ENCODE data around the gene FAM163A. TPM values are rescaled to one million over a fixed set of nuclear protein-coding genes. Genes with fewer than 3 reads are reported as not detected.

The FAM163A gene
- total RNA-seq, 1 experiment from 2014 or later: not detected

DNA sequence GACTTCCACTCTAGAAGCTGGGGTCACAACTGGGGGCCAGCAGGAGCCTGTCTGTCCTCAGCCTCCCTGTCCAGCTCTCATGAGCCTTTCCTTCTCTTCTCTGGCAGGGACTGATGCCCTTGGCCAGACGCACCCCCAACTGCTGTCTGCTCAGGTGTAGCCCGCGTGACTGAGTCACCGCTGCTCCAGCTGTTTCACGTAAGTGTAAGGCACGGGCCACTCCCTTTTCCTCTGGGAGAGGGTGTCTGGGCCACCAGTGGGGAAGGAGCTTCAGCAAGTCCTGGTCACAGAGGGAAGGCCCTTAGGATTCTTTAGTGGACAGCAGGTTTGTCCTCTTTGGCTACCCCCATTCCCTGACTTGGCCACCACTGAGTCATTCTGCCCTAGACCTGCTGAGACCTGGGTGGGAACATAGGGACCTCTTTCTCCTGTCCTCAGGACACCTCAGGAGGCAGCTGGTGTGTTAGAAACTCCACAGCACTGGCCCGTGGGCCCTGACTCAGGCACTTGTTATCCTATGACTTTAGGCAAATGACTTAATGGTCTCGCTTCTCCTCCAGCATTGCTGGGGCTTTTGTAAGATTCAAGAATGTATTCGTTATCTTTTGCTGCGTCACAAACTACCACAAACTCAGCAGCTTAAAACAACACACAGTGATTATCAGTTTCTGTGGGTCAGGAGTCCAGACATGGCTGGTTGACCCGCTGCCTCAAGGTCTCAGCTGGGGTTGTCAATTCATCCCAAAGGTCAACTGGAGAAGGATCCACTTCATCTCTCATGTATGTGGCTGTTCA lies 64.8 kb downstream of the FAM163A start:
- peaks cover 0 to 13% of the 10 kb centered on the region in 2 experiments; a peak in 2 of 4 replicates for H3K4me1 ChIP-seq (ENCODE audit: control insufficient read depth in 1 of 2, insufficient read depth in 2 of 2, low read length in 2 of 2)
- H3K9me2 ChIP-seq (ENCODE audit: insufficient read depth): no peaks in the 10 kb centered on the region
- no peak overlapping the region for H3K4me3 ChIP-seq (replicated peaks in 1 of 2; ENCODE audit: low read depth in 1 of 2, low read length in 2 of 2)
- no peak overlapping the region for H2AFZ ChIP-seq (ENCODE audit: low read depth, low read length, poor library complexity, severe bottlenecking)
- ChIA-PET POLR2A (no interaction called here), CTCF (interaction anchor here (8.7 kb wide), 1 partner anchor 102 kb away, joined by 479 read pairs; no protein-coding TSS in a partner anchor), RAD21 (ENCODE audit: low non-redundant PET in 1 of 2, low total read pairs in 2 of 2, uncharacterized antibody in 2 of 2, unreplicated experiment in 2 of 2) (no interaction called here)
- H3K36me3 ChIP-seq (ENCODE audit: control insufficient read depth in 1 of 2, insufficient read depth in 2 of 2, low read length in 2 of 2): no peaks in the 10 kb centered on the region
- DNase-seq (ENCODE audit: low read depth, low spot score) (no peak), ATAC-seq (no peak)
- H3K27ac ChIP-seq (ENCODE audit: low read depth, low read length): no peak overlapping the region
- H3K79me2 ChIP-seq (ENCODE audit: insufficient read depth, low read length): no peaks in the 10 kb centered on the region
- BruUV-seq (replicated peaks): no TSS peak
- no peaks in the 10 kb centered on the region for H3K9me3 ChIP-seq (ENCODE audit: control insufficient read depth in 1 of 2, insufficient read depth in 1 of 2, low read depth in 1 of 2, low read length in 2 of 2)
- intact Hi-C loops (cut with micrococcal nuclease): no loop called here
- no peaks in the 10 kb centered on the region for H4K20me1 ChIP-seq (ENCODE audit: insufficient read depth)
- H3K4me2 ChIP-seq (ENCODE audit: low read length): peak overlapping the region; percentile 21; the same call in 1 of the 2 replicates
- no peaks in the 10 kb centered on the region for H3K27me3 ChIP-seq (ENCODE audit: insufficient read depth, low read length)
- TF ChIP-seq, protein P1, sequence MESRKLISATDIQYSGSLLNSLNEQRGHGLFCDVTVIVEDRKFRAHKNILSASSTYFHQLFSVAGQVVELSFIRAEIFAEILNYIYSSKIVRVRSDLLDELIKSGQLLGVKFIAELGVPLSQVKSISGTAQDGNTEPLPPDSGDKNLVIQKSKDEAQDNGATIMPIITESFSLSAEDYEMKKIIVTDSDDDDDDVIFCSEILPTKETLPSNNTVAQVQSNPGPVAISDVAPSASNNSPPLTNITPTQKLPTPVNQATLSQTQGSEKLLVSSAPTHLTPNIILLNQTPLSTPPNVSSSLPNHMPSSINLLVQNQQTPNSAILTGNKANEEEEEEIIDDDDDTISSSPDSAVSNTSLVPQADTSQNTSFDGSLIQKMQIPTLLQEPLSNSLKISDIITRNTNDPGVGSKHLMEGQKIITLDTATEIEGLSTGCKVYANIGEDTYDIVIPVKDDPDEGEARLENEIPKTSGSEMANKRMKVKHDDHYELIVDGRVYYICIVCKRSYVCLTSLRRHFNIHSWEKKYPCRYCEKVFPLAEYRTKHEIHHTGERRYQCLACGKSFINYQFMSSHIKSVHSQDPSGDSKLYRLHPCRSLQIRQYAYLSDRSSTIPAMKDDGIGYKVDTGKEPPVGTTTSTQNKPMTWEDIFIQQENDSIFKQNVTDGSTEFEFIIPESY (IDR thresholded peaks at IDR 0.05; ENCODE audit: extremely low read depth, insufficient replicate concordance, low read length): no peak
- TF ChIP-seq SRF (IDR thresholded peaks at IDR 0.05; ENCODE audit: low read depth) (no peak), EZH2 (IDR thresholded peaks at IDR 0.05) (no peak), FOSL1 (IDR thresholded peaks at IDR 0.05; ENCODE audit: low read depth) (no peak), SP1 (IDR thresholded peaks at IDR 0.05; ENCODE audit: low read depth) (no peak), ELF1 (IDR thresholded peaks at IDR 0.05; ENCODE audit: borderline replicate concordance, low read depth) (no peak), TCF7L2 (IDR thresholded peaks at IDR 0.05; ENCODE audit: borderline replicate concordance, extremely low read depth, insufficient read depth, insufficient read length) (no peak), POLR2A (IDR thresholded peaks at IDR 0.05; ENCODE audit: borderline replicate concordance, extremely low read depth, insufficient read depth, insufficient read length) (no peak), ZNF274 (IDR thresholded peaks at IDR 0.05; ENCODE audit: low read depth, low read length) (no peak), EGR1 (IDR thresholded peaks at IDR 0.05; ENCODE audit: low read depth) (no peak), YY1 (IDR thresholded peaks at IDR 0.05; ENCODE audit: extremely low read depth, insufficient replicate concordance, low read depth, low read length) (no peak), RAD21 (IDR thresholded peaks at IDR 0.05; ENCODE audit: low read depth) (no peak), EZH2phosphoT487 (IDR thresholded peaks at IDR 0.05; ENCODE audit: borderline replicate concordance) (no peak), CEBPB (IDR thresholded peaks at IDR 0.05; ENCODE audit: low read depth) (no peak), POLR2AphosphoS5 (IDR thresholded peaks at IDR 0.05; ENCODE audit: low read depth, low read length) (no peak)
- TF ChIP-seq, protein P2, sequence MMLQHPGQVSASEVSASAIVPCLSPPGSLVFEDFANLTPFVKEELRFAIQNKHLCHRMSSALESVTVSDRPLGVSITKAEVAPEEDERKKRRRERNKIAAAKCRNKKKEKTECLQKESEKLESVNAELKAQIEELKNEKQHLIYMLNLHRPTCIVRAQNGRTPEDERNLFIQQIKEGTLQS (IDR thresholded peaks at IDR 0.05): no peak
- TF ChIP-seq, protein P3, sequence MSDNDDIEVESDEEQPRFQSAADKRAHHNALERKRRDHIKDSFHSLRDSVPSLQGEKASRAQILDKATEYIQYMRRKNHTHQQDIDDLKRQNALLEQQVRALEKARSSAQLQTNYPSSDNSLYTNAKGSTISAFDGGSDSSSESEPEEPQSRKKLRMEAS (IDR thresholded peaks at IDR 0.05): no peak
- TF ChIP-seq, protein P4, sequence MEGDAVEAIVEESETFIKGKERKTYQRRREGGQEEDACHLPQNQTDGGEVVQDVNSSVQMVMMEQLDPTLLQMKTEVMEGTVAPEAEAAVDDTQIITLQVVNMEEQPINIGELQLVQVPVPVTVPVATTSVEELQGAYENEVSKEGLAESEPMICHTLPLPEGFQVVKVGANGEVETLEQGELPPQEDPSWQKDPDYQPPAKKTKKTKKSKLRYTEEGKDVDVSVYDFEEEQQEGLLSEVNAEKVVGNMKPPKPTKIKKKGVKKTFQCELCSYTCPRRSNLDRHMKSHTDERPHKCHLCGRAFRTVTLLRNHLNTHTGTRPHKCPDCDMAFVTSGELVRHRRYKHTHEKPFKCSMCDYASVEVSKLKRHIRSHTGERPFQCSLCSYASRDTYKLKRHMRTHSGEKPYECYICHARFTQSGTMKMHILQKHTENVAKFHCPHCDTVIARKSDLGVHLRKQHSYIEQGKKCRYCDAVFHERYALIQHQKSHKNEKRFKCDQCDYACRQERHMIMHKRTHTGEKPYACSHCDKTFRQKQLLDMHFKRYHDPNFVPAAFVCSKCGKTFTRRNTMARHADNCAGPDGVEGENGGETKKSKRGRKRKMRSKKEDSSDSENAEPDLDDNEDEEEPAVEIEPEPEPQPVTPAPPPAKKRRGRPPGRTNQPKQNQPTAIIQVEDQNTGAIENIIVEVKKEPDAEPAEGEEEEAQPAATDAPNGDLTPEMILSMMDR (IDR thresholded peaks at IDR 0.05 in 2 of 3, conservative IDR thresholded peaks at IDR 0.05 in 1 of 3; ENCODE audit: borderline replicate concordance in 1 of 3, insufficient read depth in 1 of 3, low read depth in 2 of 3, low read length in 2 of 3): no peak
- no peak overlapping the region for H3K9ac ChIP-seq (ENCODE audit: low read length)
